K562 (cell line): ENCODE data around the gene CENPN. TPM values are rescaled to one million over a fixed set of nuclear protein-coding genes. Genes with fewer than 3 reads are reported as not detected.

Experiments used
- ATAC-seq: fragments of 200-7000 bp; cut with Tn5 transposase; 3 replicates; pipeline ENCODE4 v1.9.1; 2020; ENCODE audit warnings: moderate library complexity
- BruUV-seq: library from RNA; stranded (reverse); fragments of 400-500 nt; replicated peaks from 2 replicates; lab custom pipeline; 2021; lab: Mats Ljungman, UMichigan
- CTCF ChIA-PET: fragments of 300-600 bp; formaldehyde crosslinking; extraction: SDS; loops from one replicate; lab custom pipeline; 2021; ENCODE audit warnings: low intra/inter-chr PET ratio; lab: Yijun Ruan, JAX
- POLR2A ChIA-PET: fragments of 300-600, 350-650 bp; sonication (Branson Sonifier 250); formaldehyde crosslinking; extraction: SDS; loops from one replicate; lab custom pipeline; 2021; ENCODE audit warnings: antibody characterized with exemption, inconsistent platforms; lab: Yijun Ruan, JAX
- DNase-seq, 4 experiments: peaks; one replicate each; pipeline versions ENCODE4 v3.0.0 to v3.0.0-alpha.2; 2011 to 2018; ENCODE audit warnings: low spot score in 3 of 4, mixed read lengths in 3 of 4; ENCODE audit errors: extremely low read depth in 1 of 4
- FAIRE-seq: peaks from 2 replicates; lab custom pipeline; 2011; peaks lifted over from hg19 to GRCh38; lab: Jason Lieb, UNC
- H2AFZ ChIP-seq: 2 replicates; pipeline ENCODE4 v1.6.0; 2011; ENCODE audit warnings: low read depth, low read length, control low read depth, inconsistent platforms
- H3K27ac ChIP-seq: fragments of 200-600 bp; 3 replicates; pipeline ENCODE4 v1.8.0; 2011; ENCODE audit warnings: low read depth, mild to moderate bottlenecking, control low read depth, inconsistent platforms, low read length, moderate library complexity, mixed read lengths; ENCODE audit errors: extremely low read depth
- H3K27me3 ChIP-seq, 2 experiments: fragments of 300-600 bp in 1 of 2; 2 replicates in 1 of 2; 3 replicates in 1 of 2; pipeline versions ENCODE4 v1.6.0 to v1.8.0; 2011; ENCODE audit warnings: inconsistent platforms in 2 of 2, low read length in 2 of 2, mild to moderate bottlenecking in 1 of 2, mixed read lengths in 1 of 2, moderate library complexity in 1 of 2; ENCODE audit not compliant: control insufficient read depth in 2 of 2, insufficient read depth in 2 of 2
- H3K36me3 ChIP-seq: fragments of 300-600 bp; 3 replicates; pipeline ENCODE4 v1.8.0; 2011; ENCODE audit warnings: mild to moderate bottlenecking, low read length, inconsistent platforms; ENCODE audit not compliant: control insufficient read depth, insufficient read depth
- H3K4me1 ChIP-seq, 2 experiments: fragments of 200-600 bp in 1 of 2; replicated peaks in 1 of 2; 2 replicates in 1 of 2; 3 replicates in 1 of 2; pipeline versions ENCODE4 v1.5.1 to v1.8.0; 2011; ENCODE audit warnings: inconsistent platforms in 2 of 2, low read length in 2 of 2, mild to moderate bottlenecking in 1 of 2, mixed read lengths in 1 of 2, moderate library complexity in 1 of 2; ENCODE audit not compliant: control insufficient read depth in 2 of 2, insufficient read depth in 2 of 2
- H3K4me2 ChIP-seq: 2 replicates; pipeline ENCODE4 v1.6.1; 2011; ENCODE audit warnings: low read length, control low read depth, inconsistent platforms, mixed read lengths; ENCODE audit not compliant: insufficient read depth
- H3K4me3 ChIP-seq: fragments of 200-600 bp; sonication (generic), shearing (Covaris generic); 2 replicates; pipeline ENCODE4 v1.5.1; 2016; ENCODE audit warnings: control low read depth, inconsistent platforms
- H3K79me2 ChIP-seq: fragments of 200-600 bp; 3 replicates; pipeline ENCODE4 v1.8.0; 2011; ENCODE audit warnings: low read length, inconsistent platforms; ENCODE audit not compliant: control insufficient read depth, insufficient read depth
- H3K9ac ChIP-seq, 2 experiments: 2 replicates each; pipeline versions ENCODE4 v1.6.0 to v1.6.1; 2011; ENCODE audit warnings: low read depth in 2 of 2, low read length in 2 of 2, control low read depth in 1 of 2, inconsistent platforms in 1 of 2, mild to moderate bottlenecking in 1 of 2, mixed read lengths in 1 of 2; ENCODE audit not compliant: insufficient read depth in 1 of 2
- H3K9me1 ChIP-seq: one replicate; pipeline ENCODE4 v1.6.0; 2011; ENCODE audit warnings: inconsistent platforms, mild to moderate bottlenecking, low read length, moderate library complexity; ENCODE audit not compliant: control insufficient read depth, insufficient read depth
- H3K9me3 ChIP-seq: replicated peaks from 2 replicates; pipeline ENCODE4 v1.5.1; 2011; ENCODE audit warnings: low read depth, low read length, inconsistent platforms; ENCODE audit not compliant: control insufficient read depth, insufficient read depth
- H4K20me1 ChIP-seq: replicated peaks from 2 replicates; pipeline ENCODE4 v1.6.1; 2011; ENCODE audit warnings: low read length, inconsistent platforms, mixed read lengths; ENCODE audit not compliant: control insufficient read depth, insufficient read depth
- ARNT ChIP-seq, 2 experiments: fragments of 450-650 bp; IDR thresholded peaks; 2 replicates each; pipeline ENCODE4 v1.6.1; 2016; ENCODE audit warnings: mild to moderate bottlenecking in 1 of 2
- JUNB ChIP-seq: fragments of 450-650 bp; formaldehyde crosslinking; conservative IDR thresholded peaks from 2 replicates; pipeline ENCODE4 v1.4.0; 2020; ENCODE audit warnings: mild to moderate bottlenecking
- MAFG ChIP-seq: fragments of 450-650 bp; conservative IDR thresholded peaks from 2 replicates; pipeline ENCODE4 v1.6.1; 2016; ENCODE audit warnings: missing genetic modification characterization, missing compliant biosample characterization
- MAZ ChIP-seq, 2 experiments: fragments of 450-650 bp in 1 of 2; sonication (generic) in 1 of 2; formaldehyde crosslinking; IDR thresholded peaks in 1 of 2; conservative IDR thresholded peaks in 1 of 2; 2 replicates each; pipeline versions ENCODE4 v1.4.0 to v1.5.0; 2020; ENCODE audit warnings: mild to moderate bottlenecking in 1 of 2, missing genetic modification reagents in 1 of 2
- MCM5 ChIP-seq: fragments of 450-650 bp; IDR thresholded peaks from 2 replicates; pipeline ENCODE4 v1.6.1; 2016; ENCODE audit warnings: low read depth
- MEF2A ChIP-seq: IDR thresholded peaks from 2 replicates; pipeline ENCODE4 v1.6.1; 2011; ENCODE audit warnings: low read depth, mild to moderate bottlenecking, low read length, moderate library complexity; ENCODE audit not compliant: control insufficient read depth
- PURB ChIP-seq: sonication (generic); formaldehyde crosslinking; IDR thresholded peaks from 2 replicates; pipeline ENCODE4 v1.9.0; 2021; ENCODE audit warnings: low read depth, mild to moderate bottlenecking, missing genetic modification reagents
- RAD21 ChIP-seq, 2 experiments: fragments of 250-450 bp in 1 of 2; fragments of 450-650 bp in 1 of 2; sonication (Bioruptor Pico) in 1 of 2; formaldehyde crosslinking in 1 of 2; IDR thresholded peaks in 1 of 2; conservative IDR thresholded peaks in 1 of 2; 2 replicates each; pipeline versions ENCODE4 v1.4.0 to v1.8.0; 2020 to 2022; ENCODE audit warnings: mild to moderate bottlenecking in 2 of 2, moderate library complexity in 1 of 2
- RBFOX2 ChIP-seq: fragments of 200-400 bp; formaldehyde crosslinking; IDR thresholded peaks from 2 replicates; pipeline ENCODE4 v1.6.1; 2017; ENCODE audit warnings: low read depth, mild to moderate bottlenecking, low read length, moderate library complexity
- SIRT6 ChIP-seq: IDR thresholded peaks from one replicate; pipeline ENCODE4 v1.6.1; 2012; ENCODE audit warnings: low read depth, mild to moderate bottlenecking, control low read depth, inconsistent platforms, low read length, moderate library complexity
- TFAP4 ChIP-seq: sonication (generic); formaldehyde crosslinking; IDR thresholded peaks from 2 replicates; pipeline ENCODE4 v1.8.0; 2022; ENCODE audit warnings: missing genetic modification reagents, mild to moderate bottlenecking, moderate library complexity, borderline replicate concordance
- ZFP1 ChIP-seq: fragments of 450-650 bp; formaldehyde crosslinking; IDR thresholded peaks from 2 replicates; pipeline ENCODE4 v1.4.0; 2020; ENCODE audit warnings: mild to moderate bottlenecking, mixed read lengths
- WGBS: fragments of 100-300 bp; shearing (Covaris generic); methylation state at CpG from one replicate; pipeline ENCODE4 v1.1.6; 2016; ENCODE audit warnings: low coverage, mixed read lengths; ENCODE audit not compliant: insufficient coverage; ENCODE audit errors: missing lambda C conversion rate; 5-methylcytosine and 5-hydroxymethylcytosine counted together
- in situ Hi-C: fragments of 300-500 bp; cut with MboI; formaldehyde crosslinking; loops from 4 replicates; pipeline ENCODE4 v1.15.0; 2018; ENCODE audit warnings: inconsistent platforms, mixed read lengths
- intact Hi-C: fragments of 100-400 bp; cut with micrococcal nuclease; formaldehyde crosslinking; loops from 2 replicates; pipeline ENCODE4 v1.14.2; 2022
- polyA plus RNA-seq, 8 experiments: library from polyadenylated mRNA; depleted of rRNA in 4 of 8; stranded (reverse) in 5 of 8; unstranded in 3 of 8; fragments of >200 nt; fragmentation: Nextera tagmentation in 2 of 8; fragmentation: Illumina TruSeq in 1 of 8; extraction: Ambion mirVana in 2 of 8; extraction: Trizol in 1 of 8; gene quantifications; 2 replicates each; pipeline versions ENCODE4 v1.2.1 to v1.2.3, GENCODE V29; 2011 to 2014; ENCODE audit warnings: inconsistent platforms in 1 of 8, missing spikeins in 1 of 8
- total RNA-seq, 7 experiments: library from RNA; depleted of rRNA in 6 of 7; stranded (reverse); fragments of >200 nt in 6 of 7; fragmentation: Illumina TruSeq in 2 of 7; extraction: Trizol in 2 of 7; gene quantifications; 2 replicates each; pipeline versions ENCODE4 v1.2.1 to v1.2.3, GENCODE V29; 2011 to 2021; ENCODE audit warnings: low replicate concordance in 1 of 7
- TF ChIP-seq, protein P1 (sequence below): sonication (generic); formaldehyde crosslinking; IDR thresholded peaks from 2 replicates; pipeline ENCODE4 v1.8.1; 2023; ENCODE audit warnings: mild to moderate bottlenecking, missing genetic modification reagents
- TF ChIP-seq, protein P2 (sequence below), 3 experiments: IDR thresholded peaks in 2 of 3; conservative IDR thresholded peaks in 1 of 3; 2 replicates each; pipeline ENCODE4 v1.5.1; 2011 to 2012; ENCODE audit warnings: low read length in 3 of 3, mild to moderate bottlenecking in 3 of 3, control low read depth in 2 of 3, improper control_type of control experiment in 1 of 3, inconsistent platforms in 1 of 3, low read depth in 1 of 3, mixed read lengths in 1 of 3, moderate library complexity in 1 of 3; ENCODE audit not compliant: insufficient read depth in 2 of 3

The CENPN gene
- total and polyA plus RNA-seq, 9 of the 15 experiments (the other 6 are each of a cell fraction or from before 2014, with no cell fraction given): 92.3 to 384 (median 140) TPM

GRCh38 chr16:80974649-80975376, 32.2 kb upstream of the CENPN start:
- intact Hi-C loops (loop anchor here (2.0 kb wide), 1 partner anchor 32 kb away; the partner anchor contains the start of genes CENPN and CMC2), in situ Hi-C loops (no loop called here)
- WGBS: 91% methylated on average over 6 of the region's 6 CpGs
- FAIRE-seq (peak; percentile 40), DNase-seq (peak in 3 of 4 experiments; percentile 24 to 32 (median 30)), ATAC-seq (peak; percentile 68)
- Histone ChIP-seq H3K9me1 (no peaks in the 10 kb centered on the region), H2AFZ (no peak overlapping the region), H3K27ac (no peak overlapping the region), H4K20me1 (no peaks in the 10 kb centered on the region), H3K36me3 (peaks cover 60% of the 10 kb centered on the region), H3K79me2 (no peaks in the 10 kb centered on the region), H3K9ac (no peak overlapping the region), H3K27me3 (no peaks in the 10 kb centered on the region), H3K9me3 (no peaks in the 10 kb centered on the region), H3K4me2 (no peak overlapping the region), H3K4me3 (no peak overlapping the region), H3K4me1 (no peaks in the 10 kb centered on the region; a peak in 1 of 5 replicates)
- POLR2A ChIA-PET: interaction anchor here (0.6 to 1.4 kb wide), 4 partner anchors 9 to 18 kb away, joined by 3 to 5 read pairs (median 4); no protein-coding TSS in a partner anchor
- CTCF ChIA-PET: no interaction called here
- no TSS peak for BruUV-seq
- TF ChIP-seq, protein P1, sequence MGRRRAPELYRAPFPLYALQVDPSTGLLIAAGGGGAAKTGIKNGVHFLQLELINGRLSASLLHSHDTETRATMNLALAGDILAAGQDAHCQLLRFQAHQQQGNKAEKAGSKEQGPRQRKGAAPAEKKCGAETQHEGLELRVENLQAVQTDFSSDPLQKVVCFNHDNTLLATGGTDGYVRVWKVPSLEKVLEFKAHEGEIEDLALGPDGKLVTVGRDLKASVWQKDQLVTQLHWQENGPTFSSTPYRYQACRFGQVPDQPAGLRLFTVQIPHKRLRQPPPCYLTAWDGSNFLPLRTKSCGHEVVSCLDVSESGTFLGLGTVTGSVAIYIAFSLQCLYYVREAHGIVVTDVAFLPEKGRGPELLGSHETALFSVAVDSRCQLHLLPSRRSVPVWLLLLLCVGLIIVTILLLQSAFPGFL (CRISPR knock-in tag): 0 out of 2 replicates have a peak, but pooled peaks have one; percentile 16
- no peak for TF ChIP-seq ZFP1 (CRISPR knock-in tag)
- peak; percentile 29 for TF ChIP-seq SIRT6
- peak; percentile 47; the same call in 1 of the 2 replicates for TF ChIP-seq TFAP4 (CRISPR knock-in tag)
- no peak for TF ChIP-seq MAFG
- TF ChIP-seq PURB (CRISPR knock-in tag): no peak
- TF ChIP-seq RAD21 (CRISPR knock-in tag; conservative IDR thresholded peaks at IDR 0.05 in 1 of 2, IDR thresholded peaks at IDR 0.05 in 1 of 2): peak in 1 of 2 experiments; percentile 31; a peak in 1 of 4 replicates
- TF ChIP-seq MAZ (CRISPR knock-in tag; conservative IDR thresholded peaks at IDR 0.05 in 1 of 2, IDR thresholded peaks at IDR 0.05 in 1 of 2): no peak
- no peak for TF ChIP-seq MEF2A
- TF ChIP-seq MCM5: no peak
- TF ChIP-seq, protein P2, sequence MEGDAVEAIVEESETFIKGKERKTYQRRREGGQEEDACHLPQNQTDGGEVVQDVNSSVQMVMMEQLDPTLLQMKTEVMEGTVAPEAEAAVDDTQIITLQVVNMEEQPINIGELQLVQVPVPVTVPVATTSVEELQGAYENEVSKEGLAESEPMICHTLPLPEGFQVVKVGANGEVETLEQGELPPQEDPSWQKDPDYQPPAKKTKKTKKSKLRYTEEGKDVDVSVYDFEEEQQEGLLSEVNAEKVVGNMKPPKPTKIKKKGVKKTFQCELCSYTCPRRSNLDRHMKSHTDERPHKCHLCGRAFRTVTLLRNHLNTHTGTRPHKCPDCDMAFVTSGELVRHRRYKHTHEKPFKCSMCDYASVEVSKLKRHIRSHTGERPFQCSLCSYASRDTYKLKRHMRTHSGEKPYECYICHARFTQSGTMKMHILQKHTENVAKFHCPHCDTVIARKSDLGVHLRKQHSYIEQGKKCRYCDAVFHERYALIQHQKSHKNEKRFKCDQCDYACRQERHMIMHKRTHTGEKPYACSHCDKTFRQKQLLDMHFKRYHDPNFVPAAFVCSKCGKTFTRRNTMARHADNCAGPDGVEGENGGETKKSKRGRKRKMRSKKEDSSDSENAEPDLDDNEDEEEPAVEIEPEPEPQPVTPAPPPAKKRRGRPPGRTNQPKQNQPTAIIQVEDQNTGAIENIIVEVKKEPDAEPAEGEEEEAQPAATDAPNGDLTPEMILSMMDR (IDR thresholded peaks at IDR 0.05 in 2 of 3, conservative IDR thresholded peaks at IDR 0.05 in 1 of 3; ENCODE audit: insufficient read depth in 2 of 3, low read depth in 1 of 3, low read length in 3 of 3): peak; percentile 51 to 70 (median 68)
- peak in 1 of 2 experiments; percentile 42; a peak in 1 of 4 replicates for TF ChIP-seq ARNT (IDR thresholded peaks at IDR 0.05)
- no peak for TF ChIP-seq JUNB (CRISPR knock-in tag)
- no peak for TF ChIP-seq RBFOX2
